T-helper 17 cell (primary cell): ENCODE results near the gene NUP88. TPM values are rescaled to one million over a fixed set of nuclear protein-coding genes. Genes with fewer than 3 reads are reported as not detected.
"Not testable (repeated sequence)": the region's sequence is repeated elsewhere in the genome, so short reads cannot be mapped to it uniquely, and the experiment has no call there.

Experiments
- ATAC-seq: fragments of 150-1000 bp; cut with Tn5 transposase; 2 replicates; pipeline ENCODE4 v1.10.0; 2021; ENCODE audit warnings: mild to moderate bottlenecking, moderate library complexity
- DNase-seq, 3 donors: peaks; one replicate each; pipeline versions ENCODE4 v3.0.0 to v3.0.0-alpha.2; 2020 to 2021
- H3K9me3 ChIP-seq: one replicate; pipeline ENCODE4 v1.7.0; 2013; ENCODE audit warnings: low read length, mild to moderate bottlenecking; ENCODE audit not compliant: control insufficient read depth, poor library complexity, severe bottlenecking
- H3K27ac Mint-ChIP-seq: one replicate; pipeline ENCODE4 v1.8.0; 2022; ENCODE audit warnings: mild to moderate bottlenecking, moderate library complexity, mixed read lengths
- H3K27me3 Mint-ChIP-seq: one replicate; pipeline ENCODE4 v1.8.0; 2022; ENCODE audit warnings: mixed read lengths
- H3K36me3 Mint-ChIP-seq: one replicate; pipeline ENCODE4 v1.8.0; 2022; ENCODE audit warnings: low read depth, mixed read lengths
- H3K4me1 Mint-ChIP-seq: one replicate; pipeline ENCODE4 v1.8.0; 2022; ENCODE audit warnings: mild to moderate bottlenecking, mixed read lengths
- H3K4me3 Mint-ChIP-seq: one replicate; pipeline ENCODE4 v1.8.0; 2022; ENCODE audit warnings: mild to moderate bottlenecking, moderate library complexity, mixed read lengths
- total RNA-seq, 4 donors: library from RNA in 2 of 4; stranded (reverse) in 2 of 4; gene quantifications; one replicate each; pipeline ENCODE4 v1.2.3 and lab custom pipeline; 2022 to 2026

The NUP88 gene
- total RNA-seq (100 to 1,000 TPM; 118 to 130 TPM), total RNA-seq (lab: John Stamatoyannopoulos, UW) (106 to 124 reads per million in 2 donors)

DNA sequence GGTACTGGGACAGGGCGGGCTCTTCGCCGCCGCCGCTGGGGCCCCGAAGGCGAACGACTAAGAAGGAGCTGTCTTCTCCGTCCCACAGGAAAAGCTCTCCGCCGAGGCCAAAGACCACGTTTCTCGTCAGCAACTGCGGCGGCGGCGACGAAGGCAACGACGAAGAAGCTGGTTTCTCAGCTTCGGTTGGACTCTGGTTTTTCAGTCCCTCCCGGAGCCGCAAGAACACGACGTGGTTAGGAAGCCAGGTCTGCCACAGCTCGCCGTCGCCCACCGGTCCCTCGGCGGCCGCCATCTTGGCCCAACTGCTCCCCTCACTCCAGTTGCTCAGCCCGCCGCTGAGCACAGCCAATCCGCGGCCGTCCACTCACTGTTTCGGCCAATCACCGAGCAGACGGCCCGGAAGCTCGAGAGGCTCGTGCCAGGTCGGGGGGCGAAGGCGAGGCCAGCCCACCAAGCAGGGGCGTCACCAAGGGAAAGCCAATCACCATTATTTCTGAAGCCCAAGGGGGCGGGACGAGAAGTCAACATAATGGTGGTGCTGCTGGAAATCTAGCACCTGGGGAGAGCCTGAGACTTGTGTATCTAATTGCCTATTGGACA is at the start of gene NUP88:
NUP88 (minus strand) TSS at position 307 of the 603 bp plus-strand sequence; CDS start at position 295, 12 bp downstream.
- DNase-seq (peak; percentile 89 to 94 (median 94)), ATAC-seq (peak; percentile 91)
- H3K27me3 Mint-ChIP-seq: no peaks in the 10 kb centered on the region
- H3K9me3 ChIP-seq: no peaks in the 10 kb centered on the region
- no peaks in the 10 kb centered on the region for H3K36me3 Mint-ChIP-seq
- H3K4me3 Mint-ChIP-seq: peak within 1 kb of the TSS; percentile 96
- H3K27ac Mint-ChIP-seq: peak within 1 kb of the TSS; percentile 97
- H3K4me1 Mint-ChIP-seq: peaks cover 19% of the 10 kb centered on the region

DNA sequence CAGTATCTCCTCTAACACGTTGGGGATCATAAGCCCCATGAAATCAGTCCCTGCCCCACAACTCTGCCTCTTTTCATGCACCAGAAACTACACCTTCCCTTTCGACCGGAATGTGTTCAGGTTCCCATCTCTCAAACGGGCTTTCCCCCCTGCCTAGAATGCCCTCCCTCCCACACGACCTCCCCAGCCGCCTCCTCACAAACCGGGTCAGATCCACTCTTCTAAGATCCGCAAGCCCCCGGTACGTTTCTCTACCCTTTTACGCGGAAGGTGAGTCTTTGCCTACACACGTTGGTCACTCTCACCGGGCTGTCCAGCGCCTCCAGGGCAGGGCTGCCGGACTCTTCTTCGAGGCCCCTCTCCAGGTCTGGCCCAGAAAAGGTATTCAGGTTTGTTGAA is 48.6 kb upstream of the NUP88 start:
- Mint-ChIP-seq H3K4me3 (peak overlapping the region; percentile 96), H3K36me3 (peaks cover 2% of the 10 kb centered on the region), H3K4me1 (peaks cover 36% of the 10 kb centered on the region), H3K27me3 (no peaks in the 10 kb centered on the region), H3K27ac (peak overlapping the region; percentile 92)
- DNase-seq (no peak), ATAC-seq (peak; percentile 39)
- no peaks in the 10 kb centered on the region for H3K9me3 ChIP-seq

DNA sequence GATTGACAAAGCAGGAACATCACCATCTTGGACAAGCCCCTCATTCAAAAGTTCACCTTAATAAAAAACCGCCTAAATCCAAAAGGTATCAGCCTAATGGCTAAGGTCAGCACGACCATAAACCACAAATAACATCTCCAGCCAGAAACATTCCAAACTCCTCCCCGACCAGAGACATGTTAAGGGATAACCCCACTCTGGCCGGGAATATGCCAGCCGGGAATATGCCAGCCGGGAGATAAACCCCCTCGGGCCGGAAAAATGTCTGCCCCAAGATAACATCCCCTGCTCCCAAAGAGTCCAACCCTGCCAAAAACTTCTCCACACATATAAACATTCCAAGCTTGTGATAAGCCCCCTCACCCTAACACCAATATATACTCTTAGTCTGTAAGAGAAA is 48.0 kb upstream of the NUP88 start:
- Mint-ChIP-seq H3K4me3 (peak overlapping the region; percentile 96), H3K27me3 (no peaks in the 10 kb centered on the region), H3K36me3 (peaks cover 2% of the 10 kb centered on the region), H3K27ac (peak overlapping the region; percentile 92), H3K4me1 (peaks cover 36% of the 10 kb centered on the region)
- no peaks in the 10 kb centered on the region for H3K9me3 ChIP-seq
- DNase-seq (no peak), ATAC-seq (no peak)

DNA sequence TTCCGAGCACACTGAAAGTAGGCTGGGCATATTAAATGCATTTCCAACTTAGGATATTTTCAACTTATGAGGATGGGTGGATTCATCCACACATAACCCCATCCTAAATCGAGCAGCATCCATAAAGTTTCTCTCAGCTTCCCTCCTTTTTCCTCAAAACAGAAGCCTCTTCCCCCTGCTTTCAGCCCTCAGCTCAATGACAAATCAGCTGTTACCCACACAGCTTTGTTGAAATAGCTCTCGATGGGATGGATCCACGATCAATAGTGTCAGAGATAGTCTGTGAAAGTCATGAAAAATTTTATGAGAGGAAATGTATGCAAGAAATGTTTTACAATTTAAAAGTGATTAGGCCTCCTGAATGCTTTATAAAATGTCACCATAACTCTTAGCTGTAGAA is 46.8 kb upstream of the NUP88 start:
- H3K4me3 Mint-ChIP-seq: no peak overlapping the region
- peaks cover 2% of the 10 kb centered on the region for H3K36me3 Mint-ChIP-seq
- peaks cover 36% of the 10 kb centered on the region for H3K4me1 Mint-ChIP-seq
- ATAC-seq (no peak), DNase-seq (no peak)
- no peaks in the 10 kb centered on the region for H3K9me3 ChIP-seq
- no peaks in the 10 kb centered on the region for H3K27me3 Mint-ChIP-seq
- H3K27ac Mint-ChIP-seq: no peak overlapping the region

DNA sequence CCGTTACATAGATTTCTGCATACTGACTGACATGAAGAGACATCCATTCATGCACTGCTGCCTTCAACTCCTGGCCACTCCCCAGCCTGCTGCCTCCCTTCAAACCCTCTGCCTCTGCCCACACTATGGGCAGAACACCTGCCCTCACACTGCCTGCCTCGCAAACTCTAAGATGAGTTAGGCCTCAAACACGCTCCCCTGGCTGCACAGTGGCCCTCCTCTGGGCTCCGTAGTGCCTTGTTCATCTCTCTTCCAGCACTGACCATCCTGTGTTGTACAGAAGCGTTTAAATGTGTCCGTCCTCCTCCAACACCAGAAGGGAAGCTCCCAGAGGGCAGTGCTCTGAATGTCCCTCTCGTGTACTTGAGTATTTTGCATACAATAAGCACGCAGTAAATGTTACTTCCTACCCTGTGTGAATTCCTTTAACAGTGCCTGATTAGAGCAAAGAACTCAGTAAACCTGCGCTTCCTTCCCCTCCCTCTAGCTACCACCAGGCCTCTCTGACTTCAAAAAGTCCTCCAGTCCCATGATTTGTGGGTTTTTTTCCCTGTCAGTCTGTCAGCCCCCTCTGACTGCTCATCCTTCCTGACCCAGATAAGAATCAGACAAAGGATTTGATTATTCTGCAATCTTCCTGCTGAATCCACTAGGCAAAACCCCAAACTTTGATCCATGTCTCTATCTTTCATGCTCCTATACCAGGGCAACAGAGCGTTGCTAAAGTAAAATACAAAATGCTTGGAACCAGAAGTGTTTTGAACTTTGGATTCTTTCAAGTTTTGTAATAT is 45.5 kb upstream of the NUP88 start:
- no peak overlapping the region for H3K27ac Mint-ChIP-seq
- no peaks in the 10 kb centered on the region for H3K27me3 Mint-ChIP-seq

DNA sequence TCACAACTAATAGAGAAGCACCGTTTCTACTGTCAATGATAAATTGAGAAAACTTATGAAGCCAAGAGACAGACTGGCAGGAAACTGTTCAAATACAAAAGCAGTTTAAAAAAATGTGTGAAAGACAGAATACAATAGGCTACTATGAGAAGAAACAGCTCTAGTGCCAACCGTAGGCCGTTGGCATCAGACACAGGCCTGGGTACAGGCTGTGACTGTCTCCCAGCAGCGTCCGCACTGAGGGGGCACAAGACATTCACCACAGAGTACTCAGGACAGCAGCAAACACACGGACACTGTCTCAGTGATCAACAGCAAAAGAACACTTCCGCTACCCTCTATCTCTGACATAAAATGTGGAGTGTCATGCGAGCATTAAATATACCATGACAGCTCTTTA is 27.3 kb upstream of the NUP88 start:
- Mint-ChIP-seq H3K27ac (no peak overlapping the region), H3K4me1 (no peaks in the 10 kb centered on the region), H3K27me3 (no peaks in the 10 kb centered on the region), H3K36me3 (peaks cover 9% of the 10 kb centered on the region), H3K4me3 (no peak overlapping the region)
- no peaks in the 10 kb centered on the region for H3K9me3 ChIP-seq
- DNase-seq (no peak), ATAC-seq (no peak)

More for the DNA sequence above, 45.5 kb upstream of the NUP88 start:
- ATAC-seq (no peak), DNase-seq (no peak)
- Mint-ChIP-seq H3K36me3 (peaks cover 6% of the 10 kb centered on the region), H3K4me1 (peaks cover 36% of the 10 kb centered on the region), H3K4me3 (peak overlapping the region; percentile 68)
- H3K9me3 ChIP-seq: no peaks in the 10 kb centered on the region

DNA sequence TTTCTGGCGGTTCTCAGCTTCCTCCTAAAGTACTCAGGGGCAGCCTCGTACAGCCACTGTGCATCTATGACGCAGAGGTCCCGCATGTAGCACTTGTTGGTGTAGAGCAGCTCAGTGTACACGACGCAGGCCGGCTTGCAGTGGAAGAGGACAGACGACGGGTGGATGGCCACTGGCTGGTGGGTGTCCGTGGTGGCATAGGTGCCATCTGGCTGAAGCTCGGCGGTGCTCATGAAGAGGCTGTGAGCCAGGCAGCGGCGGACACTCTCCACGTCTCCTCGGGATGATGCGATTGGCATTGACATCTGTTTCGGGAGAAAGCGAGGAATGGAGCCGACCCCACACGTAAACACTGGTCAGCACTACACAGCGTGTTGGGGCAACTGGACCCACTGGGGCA is 24.7 kb upstream of the NUP88 start:
- Mint-ChIP-seq H3K36me3 (peaks cover 8% of the 10 kb centered on the region), H3K27ac (no peak overlapping the region), H3K4me1 (peaks cover 6% of the 10 kb centered on the region), H3K4me3 (no peak overlapping the region), H3K27me3 (no peaks in the 10 kb centered on the region)
- DNase-seq (no peak), ATAC-seq (no peak)
- no peaks in the 10 kb centered on the region for H3K9me3 ChIP-seq

DNA sequence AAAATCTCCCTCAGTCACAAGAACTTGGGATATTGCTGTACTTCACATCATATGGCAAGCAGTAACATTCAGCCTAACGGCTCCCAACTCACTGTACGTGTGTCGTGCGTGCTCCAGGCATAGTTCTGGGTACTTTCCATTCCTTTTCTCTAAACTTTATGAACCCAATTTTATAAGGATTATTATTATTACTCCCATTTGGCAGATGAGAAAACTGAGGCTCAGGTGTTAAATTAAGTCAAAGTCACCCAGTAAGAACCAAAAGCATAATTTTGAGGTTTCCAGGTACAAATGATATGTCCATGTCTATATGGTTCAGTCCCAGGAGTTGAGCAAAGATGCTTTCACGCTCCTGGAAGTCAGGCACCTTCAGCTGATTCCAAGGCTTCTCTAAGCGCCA is 24.3 kb upstream of the NUP88 start:
- H3K36me3 Mint-ChIP-seq: peaks cover 8% of the 10 kb centered on the region
- ATAC-seq: no peak
- no peak overlapping the region for H3K4me3 Mint-ChIP-seq
- no peaks in the 10 kb centered on the region for H3K9me3 ChIP-seq
- H3K4me1 Mint-ChIP-seq: peaks cover 7% of the 10 kb centered on the region
- no peak overlapping the region for H3K27ac Mint-ChIP-seq
- DNase-seq: no peak
- H3K27me3 Mint-ChIP-seq: no peaks in the 10 kb centered on the region

DNA sequence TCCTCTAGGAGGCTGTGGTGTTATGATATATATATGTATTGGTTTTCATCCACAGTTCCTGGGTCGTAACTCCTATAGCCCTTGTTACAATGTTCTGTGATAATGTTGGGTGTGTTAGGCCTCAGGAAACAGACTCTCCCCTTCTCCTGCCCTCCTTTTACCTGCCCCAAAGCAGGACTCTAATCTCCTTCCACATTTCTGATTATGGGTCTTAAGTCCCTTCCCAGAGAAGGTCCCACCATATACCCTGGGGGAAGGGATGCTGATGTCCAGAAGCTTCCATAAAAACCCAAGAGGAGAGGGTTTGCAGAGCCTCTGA is 19.9 kb upstream of the NUP88 start:
- Mint-ChIP-seq H3K4me1 (peaks cover 19% of the 10 kb centered on the region), H3K4me3 (peak overlapping the region; percentile 86), H3K36me3 (no peaks in the 10 kb centered on the region), H3K27ac (peak overlapping the region; percentile 91), H3K27me3 (no peaks in the 10 kb centered on the region)
- H3K9me3 ChIP-seq: no peaks in the 10 kb centered on the region
- ATAC-seq (no peak), DNase-seq (no peak)

DNA sequence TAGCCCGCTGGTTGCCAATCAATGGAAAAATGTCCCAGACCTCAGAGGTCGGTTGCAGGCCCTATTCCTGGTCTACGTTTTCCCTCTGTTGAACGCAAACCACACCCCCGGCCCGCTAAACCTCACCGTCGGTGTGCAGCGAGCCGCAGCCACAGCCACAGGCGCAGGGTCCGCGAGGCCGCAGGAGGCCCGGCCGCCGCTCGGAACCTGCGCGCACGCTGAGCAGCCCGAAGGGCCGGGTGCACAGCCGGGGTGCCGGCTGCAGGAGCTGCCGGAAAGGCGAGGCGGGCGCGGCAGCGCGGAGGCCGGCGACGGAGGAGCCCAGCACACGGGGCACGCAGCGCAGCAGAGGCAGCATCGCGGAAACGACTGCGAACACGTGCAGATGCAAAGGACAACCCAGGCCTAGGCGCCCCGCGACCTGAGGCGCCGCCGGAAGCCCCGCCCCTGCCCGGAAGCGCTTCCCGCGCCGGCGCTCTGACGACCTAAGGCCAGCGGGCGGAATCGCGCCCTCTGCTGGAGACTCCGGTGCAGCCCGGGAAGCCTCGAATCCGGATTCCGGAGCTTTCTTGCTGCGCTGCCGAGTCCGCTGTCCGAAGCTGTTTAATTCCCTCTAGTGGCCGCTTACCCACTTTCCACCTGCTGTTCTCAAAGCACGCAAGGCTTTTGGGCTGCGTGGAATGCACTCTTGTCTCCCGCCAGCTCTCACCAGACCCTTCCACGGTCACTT is 19.4 kb upstream of the NUP88 start, which contains the start of gene C1QBP:
C1QBP (minus strand) TSS at position 440 of the 730 bp plus-strand sequence; CDS start at position 358, 82 bp downstream.
- peak within 1 kb of the TSS; percentile 86 for H3K4me3 Mint-ChIP-seq
- H3K9me3 ChIP-seq: no peaks in the 10 kb centered on the region
- H3K27me3 Mint-ChIP-seq: no peaks in the 10 kb centered on the region
- peak within 1 kb of the TSS; percentile 91 for H3K27ac Mint-ChIP-seq
- ATAC-seq (peak; percentile 94), DNase-seq (peak; percentile 88 to 95 (median 90))
- H3K36me3 Mint-ChIP-seq: no peaks in the 10 kb centered on the region
- peaks cover 19% of the 10 kb centered on the region for H3K4me1 Mint-ChIP-seq

DNA sequence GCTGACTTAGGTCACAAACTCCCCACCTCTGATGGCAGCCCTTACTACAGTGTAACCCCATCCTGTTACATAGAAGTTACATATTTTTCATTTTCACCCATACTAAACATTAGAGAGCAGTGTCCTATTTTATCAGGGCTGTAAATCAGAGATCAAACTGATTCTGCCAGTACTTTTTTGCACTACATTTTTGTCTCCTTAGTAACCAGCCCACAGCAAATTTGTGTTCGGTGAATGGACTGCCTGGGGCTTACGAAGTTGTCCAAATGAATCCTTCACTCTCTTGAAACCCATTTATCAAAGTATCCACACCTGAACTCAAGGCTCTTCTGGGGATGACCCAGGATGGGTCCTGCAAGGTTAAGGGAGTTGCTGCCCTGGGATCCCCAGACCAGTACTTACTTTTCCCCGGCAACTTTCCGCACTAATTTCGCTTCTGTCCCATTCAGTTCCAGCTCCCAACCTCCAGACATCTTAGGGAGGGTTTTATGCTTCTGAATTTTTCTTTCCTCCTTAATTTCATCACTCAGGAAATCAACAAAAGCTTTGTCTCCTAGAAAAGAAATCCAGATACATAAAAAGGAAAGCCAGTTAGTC is 18.4 kb upstream of the NUP88 start:
- DNase-seq: no peak
- peaks cover 19% of the 10 kb centered on the region for H3K4me1 Mint-ChIP-seq
- no peaks in the 10 kb centered on the region for H3K36me3 Mint-ChIP-seq
- H3K9me3 ChIP-seq: no peaks in the 10 kb centered on the region
- peak overlapping the region; percentile 91 for H3K27ac Mint-ChIP-seq
- ATAC-seq: no peak
- no peaks in the 10 kb centered on the region for H3K27me3 Mint-ChIP-seq
- peak overlapping the region; percentile 86 for H3K4me3 Mint-ChIP-seq

DNA sequence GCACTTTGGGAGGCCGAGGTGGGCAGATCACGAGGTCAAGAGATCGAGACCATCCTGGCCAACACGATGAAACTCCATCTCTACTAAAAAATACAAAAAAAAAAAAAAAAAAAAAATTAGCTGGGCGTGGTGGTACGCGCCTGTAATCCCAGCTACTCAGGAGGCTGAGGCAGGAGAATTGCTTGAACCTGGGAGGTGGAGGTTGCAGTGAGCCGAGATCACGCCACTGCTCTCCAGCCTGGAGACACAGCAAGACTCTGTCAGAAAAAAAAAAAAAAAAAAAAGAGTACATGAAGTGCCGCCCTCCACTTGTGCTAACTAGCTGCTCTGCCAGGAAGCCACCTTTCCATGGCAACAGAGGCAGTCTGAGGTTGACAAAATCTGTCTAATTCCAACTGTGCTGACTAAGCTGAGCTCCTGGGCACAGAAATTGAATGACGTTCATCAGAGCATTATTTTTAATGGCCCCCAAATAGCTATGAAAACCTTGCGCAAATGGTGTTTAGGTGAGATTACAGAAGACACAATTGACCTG is 16.4 kb upstream of the NUP88 start:
- not testable (repeated sequence) for H3K36me3 Mint-ChIP-seq, H3K27me3 Mint-ChIP-seq, H3K9me3 ChIP-seq, H3K4me3 Mint-ChIP-seq, DNase-seq, ATAC-seq
- Mint-ChIP-seq H3K4me1 (peaks cover 20% of the 10 kb centered on the region), H3K27ac (peak overlapping the region; percentile 91)

DNA sequence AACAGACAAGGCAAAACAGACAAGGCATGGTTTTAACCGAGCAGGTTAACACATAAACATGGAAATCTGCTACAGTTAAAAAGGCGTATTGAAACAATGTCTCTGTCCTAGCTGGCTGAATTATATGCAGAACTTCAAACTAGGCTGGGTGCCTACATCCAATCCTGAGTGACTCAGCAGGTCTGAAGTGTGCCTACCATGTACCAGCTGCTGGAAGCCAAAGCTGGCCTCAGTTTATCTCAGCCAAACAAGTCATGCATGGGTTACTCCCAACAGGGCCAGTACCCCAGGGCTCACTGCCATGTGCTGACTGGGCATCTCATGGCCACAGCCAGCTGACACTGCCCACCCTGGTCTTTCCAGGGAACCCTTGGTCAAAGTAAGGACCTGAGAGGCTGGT is 15.5 kb upstream of the NUP88 start:
- H3K36me3 Mint-ChIP-seq: no peaks in the 10 kb centered on the region
- no peak for ATAC-seq
- H3K27ac Mint-ChIP-seq: no peak overlapping the region
- no peaks in the 10 kb centered on the region for H3K27me3 Mint-ChIP-seq
- no peak for DNase-seq
- peaks cover 21% of the 10 kb centered on the region for H3K4me1 Mint-ChIP-seq
- no peaks in the 10 kb centered on the region for H3K9me3 ChIP-seq
- no peak overlapping the region for H3K4me3 Mint-ChIP-seq
